ENCODE results near the gene DNER. TPM values are rescaled to one million over a fixed set of nuclear protein-coding genes. Genes with fewer than 3 reads are reported as not detected.
A peak's percentile ranks its signal among the peaks of the same experiment; 100 is the strongest.

Gene DNER
- total and polyA plus RNA-seq, 2 experiments from 2014 or later, result 4.7 to 8.8 TPM

DNA sequence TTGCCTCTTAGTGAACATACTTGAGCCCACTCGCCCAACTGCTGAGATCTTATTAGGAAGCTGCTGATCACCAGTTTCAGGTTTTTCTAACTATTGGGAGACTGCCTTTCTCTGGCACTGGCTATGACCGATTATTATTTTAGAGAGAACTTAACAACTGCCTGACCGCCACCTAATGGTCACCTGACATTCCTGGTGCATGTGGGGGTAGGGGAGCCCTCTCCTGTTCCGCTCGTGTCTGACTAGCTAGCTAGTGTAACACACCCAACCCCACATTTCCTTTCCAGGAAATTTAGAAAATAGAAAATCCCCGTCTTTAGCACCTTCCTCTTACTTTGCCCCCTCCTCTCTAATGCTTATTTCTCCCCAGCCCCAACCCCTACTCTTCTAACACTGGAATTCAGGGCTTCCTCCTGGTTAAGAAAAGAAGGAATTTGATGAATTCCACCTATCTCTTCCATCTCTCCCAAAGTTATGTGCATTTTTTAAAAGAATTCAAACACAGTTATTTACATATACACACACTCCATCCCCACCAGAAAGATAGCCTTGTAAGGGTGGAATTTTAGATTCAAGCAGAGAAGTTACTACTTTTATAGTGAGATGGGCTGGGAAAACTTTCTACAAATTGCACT, 19.4 kb upstream of the DNER start:
- TF ChIP-seq, protein P1, sequence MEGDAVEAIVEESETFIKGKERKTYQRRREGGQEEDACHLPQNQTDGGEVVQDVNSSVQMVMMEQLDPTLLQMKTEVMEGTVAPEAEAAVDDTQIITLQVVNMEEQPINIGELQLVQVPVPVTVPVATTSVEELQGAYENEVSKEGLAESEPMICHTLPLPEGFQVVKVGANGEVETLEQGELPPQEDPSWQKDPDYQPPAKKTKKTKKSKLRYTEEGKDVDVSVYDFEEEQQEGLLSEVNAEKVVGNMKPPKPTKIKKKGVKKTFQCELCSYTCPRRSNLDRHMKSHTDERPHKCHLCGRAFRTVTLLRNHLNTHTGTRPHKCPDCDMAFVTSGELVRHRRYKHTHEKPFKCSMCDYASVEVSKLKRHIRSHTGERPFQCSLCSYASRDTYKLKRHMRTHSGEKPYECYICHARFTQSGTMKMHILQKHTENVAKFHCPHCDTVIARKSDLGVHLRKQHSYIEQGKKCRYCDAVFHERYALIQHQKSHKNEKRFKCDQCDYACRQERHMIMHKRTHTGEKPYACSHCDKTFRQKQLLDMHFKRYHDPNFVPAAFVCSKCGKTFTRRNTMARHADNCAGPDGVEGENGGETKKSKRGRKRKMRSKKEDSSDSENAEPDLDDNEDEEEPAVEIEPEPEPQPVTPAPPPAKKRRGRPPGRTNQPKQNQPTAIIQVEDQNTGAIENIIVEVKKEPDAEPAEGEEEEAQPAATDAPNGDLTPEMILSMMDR (conservative IDR thresholded peaks at IDR 0.05; ENCODE audit: low read depth in 2 of 2), result peak in 1 of 2 experiments; percentile 43; a peak in 2 of 4 replicates
- TF ChIP-seq, protein P2, sequence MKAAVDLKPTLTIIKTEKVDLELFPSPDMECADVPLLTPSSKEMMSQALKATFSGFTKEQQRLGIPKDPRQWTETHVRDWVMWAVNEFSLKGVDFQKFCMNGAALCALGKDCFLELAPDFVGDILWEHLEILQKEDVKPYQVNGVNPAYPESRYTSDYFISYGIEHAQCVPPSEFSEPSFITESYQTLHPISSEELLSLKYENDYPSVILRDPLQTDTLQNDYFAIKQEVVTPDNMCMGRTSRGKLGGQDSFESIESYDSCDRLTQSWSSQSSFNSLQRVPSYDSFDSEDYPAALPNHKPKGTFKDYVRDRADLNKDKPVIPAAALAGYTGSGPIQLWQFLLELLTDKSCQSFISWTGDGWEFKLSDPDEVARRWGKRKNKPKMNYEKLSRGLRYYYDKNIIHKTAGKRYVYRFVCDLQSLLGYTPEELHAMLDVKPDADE (IDR thresholded peaks at IDR 0.05), result no peak
- TF ChIP-seq NANOG (IDR thresholded peaks at IDR 0.05; ENCODE audit: borderline replicate concordance) (no peak), CREB1 (CRISPR knock-in tag; IDR thresholded peaks at IDR 0.05; ENCODE audit: low read depth) (no peak)
- Histone ChIP-seq H3K79me2 (replicated peaks; ENCODE audit: insufficient read depth) (no peaks in the 10 kb centered on the region), H2AFZ (no peak overlapping the region), H3K4me1 (ENCODE audit: insufficient read depth) (peaks cover 13% of the 10 kb centered on the region), H3K4me2 (peak overlapping the region; percentile 6; the same call in 1 of the 2 replicates), H3K27me3 (ENCODE audit: insufficient read depth) (no peaks in the 10 kb centered on the region), H3K36me3 (ENCODE audit: insufficient read depth) (peaks cover 13% of the 10 kb centered on the region; the same call in 1 of the 2 replicates), H3K27ac (ENCODE audit: low read depth) (peak overlapping the region; percentile 90), H3F3A (replicated peaks; ENCODE audit: low read depth) (0 out of 2 replicates have a peak, but pooled peaks cover 4% of the 10 kb centered on the region), H4K20me1 (replicated peaks; ENCODE audit: insufficient read depth) (no peaks in the 10 kb centered on the region), H3K4me3 (no peak overlapping the region), H3K9me2 (ENCODE audit: insufficient read depth) (no peaks in the 10 kb centered on the region; the same call in 1 of the 2 replicates)
- Mint-ChIP-seq H3K27ac (peak overlapping the region; percentile 85), H3K4me3 (peak overlapping the region; percentile 5; the same call in 1 of the 3 replicates), H3K36me3 (ENCODE audit: low read depth) (peaks cover 21% of the 10 kb centered on the region; the same call in 2 of the 3 replicates), H3K9me3 (peaks cover 27% of the 10 kb centered on the region), H3K4me1 (peaks cover 25% of the 10 kb centered on the region), H3K27me3 (ENCODE audit: insufficient read depth, low read depth, poor library complexity) (peaks cover 1% of the 10 kb centered on the region)
- ATAC-seq, result peak; percentile 88
- peak; percentile 89 for DNase-seq (ENCODE audit: low spot score)

DNA sequence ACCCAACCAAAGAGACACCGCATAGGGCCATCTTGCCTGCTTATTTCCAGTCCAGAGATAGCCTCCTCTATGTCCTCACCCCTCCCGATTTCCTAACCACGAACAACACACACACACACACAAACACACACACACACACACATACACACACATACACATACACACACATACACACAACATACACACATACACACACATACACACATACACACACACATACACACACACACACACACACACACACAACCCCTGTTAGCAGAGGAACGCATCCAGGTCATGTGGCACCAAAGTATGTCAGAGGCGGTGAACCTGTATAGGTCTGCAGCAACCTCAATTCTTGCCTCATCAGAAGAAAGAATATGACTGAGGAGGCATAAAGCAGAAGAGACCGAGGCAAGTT, 18.5 kb upstream of the DNER start:
- no peak overlapping the region for H3K4me3 Mint-ChIP-seq
- H3K9me3 Mint-ChIP-seq, result peaks cover 20% of the 10 kb centered on the region
- no peak for ATAC-seq
- H3K27ac ChIP-seq (ENCODE audit: low read depth), result peak overlapping the region; percentile 90
- 0 out of 2 replicates have a peak, but pooled peaks cover 4% of the 10 kb centered on the region for H3F3A ChIP-seq (replicated peaks; ENCODE audit: low read depth)
- DNase-seq (ENCODE audit: low spot score), result no peak
- H4K20me1 ChIP-seq (replicated peaks; ENCODE audit: insufficient read depth), result no peaks in the 10 kb centered on the region
- peaks cover 6% of the 10 kb centered on the region; the same call in 1 of the 2 replicates for H3K9me2 ChIP-seq (ENCODE audit: insufficient read depth)
- H3K4me1 ChIP-seq (ENCODE audit: insufficient read depth), result peaks cover 13% of the 10 kb centered on the region
- peak overlapping the region; percentile 0; the same call in 1 of the 2 replicates for H2AFZ ChIP-seq
- no peak overlapping the region for H3K4me3 ChIP-seq
- peak overlapping the region; percentile 6; the same call in 1 of the 2 replicates for H3K4me2 ChIP-seq
- H3K27me3 Mint-ChIP-seq (ENCODE audit: insufficient read depth, low read depth, poor library complexity), result peaks cover 1% of the 10 kb centered on the region
- no peaks in the 10 kb centered on the region for H3K27me3 ChIP-seq (ENCODE audit: insufficient read depth)
- H3K36me3 ChIP-seq (ENCODE audit: insufficient read depth), result peaks cover 7% of the 10 kb centered on the region; the same call in 1 of the 2 replicates
- H3K27ac Mint-ChIP-seq, result peak overlapping the region; percentile 34; the same call in 1 of the 2 replicates
- peaks cover 25% of the 10 kb centered on the region for H3K4me1 Mint-ChIP-seq
- no peaks in the 10 kb centered on the region for H3K79me2 ChIP-seq (replicated peaks; ENCODE audit: insufficient read depth)
- H3K36me3 Mint-ChIP-seq (ENCODE audit: low read depth), result peaks cover 15% of the 10 kb centered on the region; the same call in 2 of the 3 replicates
- TF ChIP-seq JUNB (IDR thresholded peaks at IDR 0.05; ENCODE audit: unreplicated experiment) (no peak), STAT1 (IDR thresholded peaks at IDR 0.05; ENCODE audit: unreplicated experiment) (no peak), NANOG (IDR thresholded peaks at IDR 0.05; ENCODE audit: borderline replicate concordance) (no peak), ZNF114 (CRISPR knock-in tag; IDR thresholded peaks at IDR 0.05) (no peak), CREB1 (CRISPR knock-in tag; IDR thresholded peaks at IDR 0.05; ENCODE audit: low read depth) (no peak), EZH2phosphoT487 (IDR thresholded peaks at IDR 0.05; ENCODE audit: unreplicated experiment) (no peak), ZNF331 (CRISPR knock-in tag; IDR thresholded peaks at IDR 0.05; ENCODE audit: low read depth) (no peak)
- TF ChIP-seq, protein P2 (IDR thresholded peaks at IDR 0.05), result no peak
- TF ChIP-seq, protein P1 (conservative IDR thresholded peaks at IDR 0.05; ENCODE audit: low read depth in 2 of 2), result no peak
- TF ChIP-seq, protein P3, sequence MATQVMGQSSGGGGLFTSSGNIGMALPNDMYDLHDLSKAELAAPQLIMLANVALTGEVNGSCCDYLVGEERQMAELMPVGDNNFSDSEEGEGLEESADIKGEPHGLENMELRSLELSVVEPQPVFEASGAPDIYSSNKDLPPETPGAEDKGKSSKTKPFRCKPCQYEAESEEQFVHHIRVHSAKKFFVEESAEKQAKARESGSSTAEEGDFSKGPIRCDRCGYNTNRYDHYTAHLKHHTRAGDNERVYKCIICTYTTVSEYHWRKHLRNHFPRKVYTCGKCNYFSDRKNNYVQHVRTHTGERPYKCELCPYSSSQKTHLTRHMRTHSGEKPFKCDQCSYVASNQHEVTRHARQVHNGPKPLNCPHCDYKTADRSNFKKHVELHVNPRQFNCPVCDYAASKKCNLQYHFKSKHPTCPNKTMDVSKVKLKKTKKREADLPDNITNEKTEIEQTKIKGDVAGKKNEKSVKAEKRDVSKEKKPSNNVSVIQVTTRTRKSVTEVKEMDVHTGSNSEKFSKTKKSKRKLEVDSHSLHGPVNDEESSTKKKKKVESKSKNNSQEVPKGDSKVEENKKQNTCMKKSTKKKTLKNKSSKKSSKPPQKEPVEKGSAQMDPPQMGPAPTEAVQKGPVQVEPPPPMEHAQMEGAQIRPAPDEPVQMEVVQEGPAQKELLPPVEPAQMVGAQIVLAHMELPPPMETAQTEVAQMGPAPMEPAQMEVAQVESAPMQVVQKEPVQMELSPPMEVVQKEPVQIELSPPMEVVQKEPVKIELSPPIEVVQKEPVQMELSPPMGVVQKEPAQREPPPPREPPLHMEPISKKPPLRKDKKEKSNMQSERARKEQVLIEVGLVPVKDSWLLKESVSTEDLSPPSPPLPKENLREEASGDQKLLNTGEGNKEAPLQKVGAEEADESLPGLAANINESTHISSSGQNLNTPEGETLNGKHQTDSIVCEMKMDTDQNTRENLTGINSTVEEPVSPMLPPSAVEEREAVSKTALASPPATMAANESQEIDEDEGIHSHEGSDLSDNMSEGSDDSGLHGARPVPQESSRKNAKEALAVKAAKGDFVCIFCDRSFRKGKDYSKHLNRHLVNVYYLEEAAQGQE (IDR thresholded peaks at IDR 0.05; ENCODE audit: unreplicated experiment), result no peak

Data from GM23338 (cell line).